ENCODE measurements around the gene XXYLT1. TPM values are rescaled to one million over a fixed set of nuclear protein-coding genes. Genes with fewer than 3 reads are reported as not detected.

The XXYLT1 gene
- total RNA-seq, 1 experiment from 2014 or later: 10.9 TPM

DNA sequence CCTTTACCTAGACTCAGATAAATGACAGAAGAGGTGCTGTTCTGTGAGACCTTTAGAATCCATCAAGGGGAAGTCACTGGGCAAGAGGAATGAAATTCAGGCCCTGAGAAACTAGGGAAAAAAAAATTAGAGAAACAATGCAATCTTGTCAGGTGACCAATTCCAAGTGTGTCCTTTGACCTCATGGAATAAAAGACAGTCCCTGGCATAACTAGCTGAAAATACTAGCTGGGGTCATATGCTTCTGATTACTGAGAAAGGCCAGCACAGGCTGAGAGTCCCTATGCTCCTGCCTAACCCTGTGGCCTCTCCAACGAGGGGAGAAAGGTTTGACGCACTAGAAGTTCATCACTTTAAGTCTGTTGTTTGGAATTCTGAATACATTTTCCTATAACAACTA is 167.3 kb downstream of the XXYLT1 start:
- no peak overlapping the region for H3K4me3 ChIP-seq (replicated peaks in 1 of 2; ENCODE audit: low read depth in 1 of 2, low read length in 2 of 2)
- H3K27ac ChIP-seq (ENCODE audit: low read depth, low read length): no peak overlapping the region
- no TSS peak for BruUV-seq (replicated peaks)
- H3K79me2 ChIP-seq (ENCODE audit: insufficient read depth, low read length): no peaks in the 10 kb centered on the region
- no peak for DNase-seq (ENCODE audit: low read depth, low spot score)
- H3K9me2 ChIP-seq (ENCODE audit: insufficient read depth): no peaks in the 10 kb centered on the region
- ATAC-seq: no peak
- H3K4me2 ChIP-seq (ENCODE audit: low read length): no peak overlapping the region
- no peaks in the 10 kb centered on the region for H4K20me1 ChIP-seq (ENCODE audit: insufficient read depth)
- POLR2A ChIA-PET: no interaction called here
- no peak overlapping the region for H3K9ac ChIP-seq (ENCODE audit: low read length)
- no peak overlapping the region for H2AFZ ChIP-seq (ENCODE audit: low read depth, low read length, poor library complexity, severe bottlenecking)
- no peaks in the 10 kb centered on the region for H3K36me3 ChIP-seq (ENCODE audit: control insufficient read depth in 1 of 2, insufficient read depth in 2 of 2, low read length in 2 of 2)
- H3K4me1 ChIP-seq (ENCODE audit: control insufficient read depth in 1 of 2, insufficient read depth in 2 of 2, low read length in 2 of 2): peaks cover 10 to 39% of the 10 kb centered on the region in 2 experiments
- H3K9me3 ChIP-seq (ENCODE audit: control insufficient read depth in 1 of 2, insufficient read depth in 1 of 2, low read depth in 1 of 2, low read length in 2 of 2): no peaks in the 10 kb centered on the region
- RAD21 ChIA-PET (ENCODE audit: low non-redundant PET in 1 of 2, low total read pairs in 2 of 2, uncharacterized antibody in 2 of 2, unreplicated experiment in 2 of 2): no interaction called here
- TF ChIP-seq EZH2phosphoT487 (IDR thresholded peaks at IDR 0.05; ENCODE audit: borderline replicate concordance) (no peak), EZH2 (IDR thresholded peaks at IDR 0.05) (no peak), ATF3 (IDR thresholded peaks at IDR 0.05) (no peak), POLR2A (IDR thresholded peaks at IDR 0.05; ENCODE audit: borderline replicate concordance, extremely low read depth, insufficient read depth, insufficient read length) (no peak), CTCF (IDR thresholded peaks at IDR 0.05 in 2 of 3, conservative IDR thresholded peaks at IDR 0.05 in 1 of 3; ENCODE audit: borderline replicate concordance in 1 of 3, insufficient read depth in 1 of 3, low read depth in 2 of 3, low read length in 2 of 3) (no peak), SRF (IDR thresholded peaks at IDR 0.05; ENCODE audit: low read depth) (no peak), CBX3 (IDR thresholded peaks at IDR 0.05; ENCODE audit: low read depth) (no peak), MAX (IDR thresholded peaks at IDR 0.05) (no peak), JUND (IDR thresholded peaks at IDR 0.05) (no peak), CEBPB (IDR thresholded peaks at IDR 0.05; ENCODE audit: low read depth) (no peak)
- CTCF ChIA-PET: interaction anchor here (1.7 kb wide), 1 partner anchor 421 kb away, joined by 15 read pairs; no protein-coding TSS in a partner anchor
- H3K27me3 ChIP-seq (ENCODE audit: insufficient read depth, low read length): no peaks in the 10 kb centered on the region
- intact Hi-C loops (cut with micrococcal nuclease): loop anchor here (10.0 kb wide), 1 partner anchor 229 kb away; no protein-coding TSS in a partner anchor

Data from HCT116 (cell line).